B cell (primary cell): ENCODE results near the gene ITPKB.

Experiments used
- EZH2 ChIP-seq: IDR thresholded peaks from 2 replicates; pipeline ENCODE4 v1.6.1; 2012; ENCODE audit warnings: borderline replicate concordance, low read depth, mild to moderate bottlenecking, moderate library complexity, low read length; ENCODE audit not compliant: insufficient read depth, poor library complexity, severe bottlenecking
- TF ChIP-seq, protein P1 (sequence below): fragments of 200-600 bp; IDR thresholded peaks from one replicate; pipeline ENCODE4 v1.8.0; 2022; ENCODE audit warnings: antibody characterized with exemption, mild to moderate bottlenecking

DNA sequence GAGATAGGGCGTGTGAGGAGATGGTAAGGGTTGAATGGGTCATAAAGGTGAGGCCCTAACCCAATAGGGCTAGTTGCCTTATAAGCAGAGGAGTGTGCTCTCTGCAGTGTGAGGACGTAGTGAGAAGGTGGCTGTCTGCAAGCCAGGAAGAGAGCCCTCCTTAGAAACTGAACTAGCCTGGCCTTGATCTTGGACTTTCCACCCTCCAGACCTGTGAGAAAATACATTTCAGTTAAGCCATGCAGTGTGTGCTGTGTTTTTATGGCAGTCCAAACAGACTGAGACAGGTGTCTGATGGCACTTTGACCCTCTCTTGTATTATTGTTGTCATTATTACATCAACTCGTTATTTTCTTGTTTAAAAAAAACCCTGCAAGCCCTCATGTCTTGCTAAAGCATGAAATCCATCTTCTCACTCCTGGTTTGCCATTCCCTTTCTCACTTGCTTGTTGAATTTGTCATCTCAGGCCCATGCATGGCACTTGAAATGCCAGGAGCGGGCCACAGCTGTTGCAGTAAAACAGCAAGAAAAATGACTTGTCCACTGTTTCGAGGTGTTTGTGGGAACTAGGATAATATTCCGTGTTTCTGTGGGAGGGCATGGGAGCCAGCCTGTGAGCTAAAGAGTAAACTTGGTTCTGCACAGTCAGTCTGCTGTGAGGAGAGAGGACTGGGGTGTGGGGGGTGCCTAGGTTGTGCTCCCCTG, 111.9 kb downstream of the ITPKB start:
- TF ChIP-seq, protein P1, sequence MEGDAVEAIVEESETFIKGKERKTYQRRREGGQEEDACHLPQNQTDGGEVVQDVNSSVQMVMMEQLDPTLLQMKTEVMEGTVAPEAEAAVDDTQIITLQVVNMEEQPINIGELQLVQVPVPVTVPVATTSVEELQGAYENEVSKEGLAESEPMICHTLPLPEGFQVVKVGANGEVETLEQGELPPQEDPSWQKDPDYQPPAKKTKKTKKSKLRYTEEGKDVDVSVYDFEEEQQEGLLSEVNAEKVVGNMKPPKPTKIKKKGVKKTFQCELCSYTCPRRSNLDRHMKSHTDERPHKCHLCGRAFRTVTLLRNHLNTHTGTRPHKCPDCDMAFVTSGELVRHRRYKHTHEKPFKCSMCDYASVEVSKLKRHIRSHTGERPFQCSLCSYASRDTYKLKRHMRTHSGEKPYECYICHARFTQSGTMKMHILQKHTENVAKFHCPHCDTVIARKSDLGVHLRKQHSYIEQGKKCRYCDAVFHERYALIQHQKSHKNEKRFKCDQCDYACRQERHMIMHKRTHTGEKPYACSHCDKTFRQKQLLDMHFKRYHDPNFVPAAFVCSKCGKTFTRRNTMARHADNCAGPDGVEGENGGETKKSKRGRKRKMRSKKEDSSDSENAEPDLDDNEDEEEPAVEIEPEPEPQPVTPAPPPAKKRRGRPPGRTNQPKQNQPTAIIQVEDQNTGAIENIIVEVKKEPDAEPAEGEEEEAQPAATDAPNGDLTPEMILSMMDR: no peak
- TF ChIP-seq EZH2: no peak
